Thymus (tissue), 11 donors: Measurements from ENCODE around the gene CACNA2D3. TPM values are rescaled to one million over a fixed set of nuclear protein-coding genes. Genes with fewer than 3 reads are reported as not detected.

Experiments
- DNase-seq, 9 donors: peaks; one replicate each; pipeline ENCODE4 v3.0.0-alpha.2; 2013; ENCODE audit warnings: low spot score in 9 of 9, low read depth in 6 of 9, missing footprints in 1 of 9
- H3K27ac ChIP-seq, 2 donors: one replicate each; pipeline ENCODE4 v1.5.1; 2013; ENCODE audit warnings: control low read depth in 1 of 2, low read depth in 1 of 2, low read length in 1 of 2, mild to moderate bottlenecking in 1 of 2, moderate library complexity in 1 of 2
- H3K27me3 ChIP-seq, 2 donors: one replicate each; pipeline ENCODE4 v1.5.1; 2013; ENCODE audit warnings: low read length in 1 of 2; ENCODE audit not compliant: control insufficient read depth in 2 of 2, insufficient read depth in 1 of 2
- H3K36me3 ChIP-seq, 2 donors: one replicate each; pipeline ENCODE4 v1.5.1; 2013; ENCODE audit warnings: low read length in 1 of 2, mild to moderate bottlenecking in 1 of 2, moderate library complexity in 1 of 2; ENCODE audit not compliant: control insufficient read depth in 2 of 2, insufficient read depth in 2 of 2
- H3K4me1 ChIP-seq, 2 donors: one replicate each; pipeline ENCODE4 v1.5.1; 2013; ENCODE audit warnings: low read length in 2 of 2; ENCODE audit not compliant: control insufficient read depth in 2 of 2, insufficient read depth in 2 of 2
- H3K4me3 ChIP-seq, 2 donors: one replicate each; pipeline ENCODE4 v1.5.1; 2013; ENCODE audit warnings: low read length in 2 of 2, control low read depth in 1 of 2, mild to moderate bottlenecking in 1 of 2
- H3K9me3 ChIP-seq, 2 donors: one replicate each; pipeline ENCODE4 v1.5.1; 2013; ENCODE audit warnings: low read length in 1 of 2, mild to moderate bottlenecking in 1 of 2; ENCODE audit not compliant: control insufficient read depth in 2 of 2, insufficient read depth in 1 of 2
- WGBS: extraction: QIAGEN DNeasy Blood & Tissue Kit; methylation state at CpG from one replicate; pipeline ENCODE4 v1.1.7; 2013; 5-methylcytosine and 5-hydroxymethylcytosine counted together
- polyA plus RNA-seq: library from polyadenylated mRNA; stranded (reverse); fragments of 200-250 nt; gene quantifications from one replicate; pipeline ENCODE4 v1.2.3, GENCODE V29; 2013
- total RNA-seq: library from RNA; stranded (reverse); fragments of 120-200 nt; gene quantifications from one replicate; pipeline ENCODE4 v1.2.4, GENCODE V29; 2013
- donor health status: healthy.

CACNA2D3 gene
- total and polyA plus RNA-seq, 2 donors, result 1.8 to 2.1 TPM

DNA sequence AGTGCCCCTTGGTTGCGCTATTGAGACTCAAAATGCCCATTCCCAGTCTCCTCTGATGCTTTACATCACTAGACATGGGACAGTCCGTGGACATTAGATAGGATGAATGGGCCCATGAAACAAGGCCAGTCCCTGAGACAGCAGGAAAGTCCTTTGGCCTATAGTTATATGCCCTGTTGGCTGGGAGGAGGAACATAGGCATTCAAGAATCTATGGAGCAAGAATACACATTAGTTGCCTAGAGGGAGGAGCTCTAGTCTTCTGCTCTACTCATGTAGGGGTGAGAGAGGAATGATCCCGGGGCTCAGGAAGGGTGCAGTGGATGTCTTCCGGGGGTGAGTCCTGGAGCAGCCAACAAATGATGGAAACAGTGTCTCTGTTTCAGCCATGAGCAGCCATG is 863.5 kb downstream of the CACNA2D3 start:
- H3K9me3 ChIP-seq, result no peaks in the 10 kb centered on the region
- no peak for DNase-seq
- no peaks in the 10 kb centered on the region for H3K36me3 ChIP-seq
- H3K4me3 ChIP-seq, result no peak overlapping the region
- no peaks in the 10 kb centered on the region for H3K27me3 ChIP-seq
- H3K27ac ChIP-seq, result peak overlapping the region in 1 of 2 donors; percentile 20
- H3K4me1 ChIP-seq, result peaks cover 0 to 3% of the 10 kb centered on the region in 2 donors
- WGBS, result 92% methylated on average over 4 of the region's 4 CpGs

- Histone ChIP-seq H3K9me3 (no peaks in the 10 kb centered on the region), H3K27me3 (no peaks in the 10 kb centered on the region), H3K4me1 (peaks cover 0 to 3% of the 10 kb centered on the region in 2 donors), H3K27ac (peak overlapping the region in 1 of 2 donors; percentile 20), H3K4me3 (no peak overlapping the region), H3K36me3 (no peaks in the 10 kb centered on the region)
- WGBS, result 74% methylated on average over 4 of the region's 4 CpGs
- DNase-seq, result no peak
These were observed 863.9 kb downstream of the CACNA2D3 start for GRCh38 chr3:54986294-54986693.

DNA sequence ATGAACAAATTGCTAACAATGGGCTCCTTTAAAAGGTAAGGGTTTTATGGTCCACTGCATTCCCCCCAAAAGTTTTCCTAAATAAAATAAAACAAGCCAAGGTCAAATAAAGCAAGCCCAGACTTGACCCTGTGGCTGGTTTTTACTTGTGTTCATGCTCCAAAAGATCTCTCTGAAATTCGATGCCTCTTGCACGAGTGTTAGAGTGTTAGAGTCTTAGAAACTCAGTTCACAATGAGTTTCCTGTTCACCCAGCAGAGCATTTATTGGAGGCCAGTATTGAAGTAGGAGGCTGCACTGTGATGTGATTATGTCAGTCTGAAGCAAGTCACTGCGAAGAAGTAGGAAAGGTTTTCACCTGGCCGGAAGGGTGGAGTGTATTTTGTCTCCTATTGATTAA is 865.4 kb downstream of the CACNA2D3 start:
- WGBS, result 80% methylated on average over 4 of the region's 4 CpGs
- no peaks in the 10 kb centered on the region for H3K9me3 ChIP-seq
- H3K36me3 ChIP-seq, result no peaks in the 10 kb centered on the region
- DNase-seq, result no peak
- peaks cover 0 to 3% of the 10 kb centered on the region in 2 donors for H3K4me1 ChIP-seq
- peak overlapping the region in 1 of 2 donors; percentile 15 for H3K27ac ChIP-seq
- no peaks in the 10 kb centered on the region for H3K27me3 ChIP-seq
- no peak overlapping the region for H3K4me3 ChIP-seq

- WGBS, result 60% methylated on average over 4 of the region's 4 CpGs
These were observed 866.0 kb downstream of the CACNA2D3 start for GRCh38 chr3:54988302-54988837.

GRCh38 chr3:54988838-54989630 is 866.7 kb downstream of the CACNA2D3 start:
- Histone ChIP-seq H3K27me3 (no peaks in the 10 kb centered on the region), H3K4me1 (peaks cover 0 to 3% of the 10 kb centered on the region in 2 donors), H3K27ac (peak overlapping the region in 1 of 2 donors; percentile 46), H3K9me3 (no peaks in the 10 kb centered on the region), H3K36me3 (no peaks in the 10 kb centered on the region), H3K4me3 (no peak overlapping the region)
- peak in 2 of 9 donors; percentile 0 to 15 for DNase-seq
- WGBS, result 70% methylated on average over 5 of the region's 5 CpGs

More at GRCh38 chr3:54988302-54988837, 866.0 kb downstream of the CACNA2D3 start:
- peaks cover 0 to 3% of the 10 kb centered on the region in 2 donors for H3K4me1 ChIP-seq
- no peak for DNase-seq
- no peak overlapping the region for H3K4me3 ChIP-seq
- no peaks in the 10 kb centered on the region for H3K27me3 ChIP-seq
- H3K27ac ChIP-seq, result peak overlapping the region in 1 of 2 donors; percentile 15
- no peaks in the 10 kb centered on the region for H3K36me3 ChIP-seq
- H3K9me3 ChIP-seq, result no peaks in the 10 kb centered on the region

- 73% methylated on average over 5 of the region's 5 CpGs for WGBS
- Histone ChIP-seq H3K9me3 (no peaks in the 10 kb centered on the region), H3K27ac (no peak overlapping the region), H3K4me1 (no peaks in the 10 kb centered on the region), H3K27me3 (no peaks in the 10 kb centered on the region), H3K4me3 (no peak overlapping the region), H3K36me3 (no peaks in the 10 kb centered on the region)
- no peak for DNase-seq
These were observed 871.8 kb downstream of the CACNA2D3 start for GRCh38 chr3:54994111-54994513.

DNA sequence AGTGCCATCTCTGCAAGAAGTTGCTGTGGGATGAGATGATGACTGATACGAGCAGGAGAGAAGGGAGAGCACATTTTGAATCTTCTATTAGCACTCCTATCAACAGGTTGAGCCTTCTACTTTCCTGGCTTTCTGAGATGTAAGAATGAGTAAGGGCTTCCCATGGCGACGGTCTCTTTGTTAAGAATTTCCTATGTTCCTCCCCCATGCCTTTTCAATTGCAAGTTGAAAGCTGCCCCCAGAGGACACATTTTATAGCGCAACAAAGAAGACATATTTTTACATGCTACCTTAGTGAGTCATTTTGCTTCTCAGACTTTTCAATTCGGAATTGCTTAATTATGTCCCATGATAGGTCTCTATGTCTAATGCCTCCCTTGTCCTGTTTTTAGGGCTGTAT is 876.8 kb downstream of the CACNA2D3 start:
- H3K36me3 ChIP-seq, result no peaks in the 10 kb centered on the region

GRCh38 chr3:54999811-55000210 is 877.5 kb downstream of the CACNA2D3 start:
- Histone ChIP-seq H3K9me3 (no peaks in the 10 kb centered on the region), H3K27me3 (no peaks in the 10 kb centered on the region), H3K27ac (no peak overlapping the region), H3K36me3 (no peaks in the 10 kb centered on the region), H3K4me1 (no peaks in the 10 kb centered on the region), H3K4me3 (no peak overlapping the region)
- no peak for DNase-seq
- WGBS, result 90% methylated on average over 3 of the region's 3 CpGs

More for the DNA sequence above, 876.8 kb downstream of the CACNA2D3 start:
- Histone ChIP-seq H3K4me1 (no peaks in the 10 kb centered on the region), H3K27ac (no peak overlapping the region), H3K27me3 (no peaks in the 10 kb centered on the region), H3K9me3 (no peaks in the 10 kb centered on the region), H3K4me3 (no peak overlapping the region)
- WGBS, result 49% methylated on average over 5 of the region's 5 CpGs
- no peak for DNase-seq

DNA sequence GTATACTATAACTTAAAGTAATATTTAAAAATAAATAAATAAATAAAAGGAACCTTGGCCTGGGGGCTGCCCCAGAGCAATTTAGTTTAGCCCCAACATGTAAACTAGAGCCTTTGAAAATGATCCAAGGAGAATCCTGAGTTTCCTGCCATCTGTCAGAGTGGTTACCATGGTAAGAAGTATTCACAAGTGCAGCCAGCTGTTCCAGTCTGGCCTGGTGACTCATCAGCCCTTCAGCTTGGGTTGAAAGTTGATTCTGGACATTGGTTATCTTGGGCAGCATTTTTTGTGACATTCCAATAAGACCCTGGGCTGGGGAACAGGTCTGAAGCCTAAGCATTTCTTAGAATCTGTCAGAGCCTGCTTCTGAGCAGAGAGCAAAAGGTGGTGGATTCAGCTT is 878.2 kb downstream of the CACNA2D3 start:
- Histone ChIP-seq H3K27ac (no peak overlapping the region), H3K27me3 (no peaks in the 10 kb centered on the region), H3K4me1 (no peaks in the 10 kb centered on the region), H3K4me3 (no peak overlapping the region), H3K9me3 (no peaks in the 10 kb centered on the region), H3K36me3 (no peaks in the 10 kb centered on the region)
- DNase-seq, result no peak
